ENCODE measurements around the gene ZGPAT. TPM values are rescaled to one million over a fixed set of nuclear protein-coding genes. Genes with fewer than 3 reads are reported as not detected.

ZGPAT gene
- polyA plus RNA-seq, 6 donors from 2014 or later: 25.5 to 58.2 (median 28.1) TPM

DNA sequence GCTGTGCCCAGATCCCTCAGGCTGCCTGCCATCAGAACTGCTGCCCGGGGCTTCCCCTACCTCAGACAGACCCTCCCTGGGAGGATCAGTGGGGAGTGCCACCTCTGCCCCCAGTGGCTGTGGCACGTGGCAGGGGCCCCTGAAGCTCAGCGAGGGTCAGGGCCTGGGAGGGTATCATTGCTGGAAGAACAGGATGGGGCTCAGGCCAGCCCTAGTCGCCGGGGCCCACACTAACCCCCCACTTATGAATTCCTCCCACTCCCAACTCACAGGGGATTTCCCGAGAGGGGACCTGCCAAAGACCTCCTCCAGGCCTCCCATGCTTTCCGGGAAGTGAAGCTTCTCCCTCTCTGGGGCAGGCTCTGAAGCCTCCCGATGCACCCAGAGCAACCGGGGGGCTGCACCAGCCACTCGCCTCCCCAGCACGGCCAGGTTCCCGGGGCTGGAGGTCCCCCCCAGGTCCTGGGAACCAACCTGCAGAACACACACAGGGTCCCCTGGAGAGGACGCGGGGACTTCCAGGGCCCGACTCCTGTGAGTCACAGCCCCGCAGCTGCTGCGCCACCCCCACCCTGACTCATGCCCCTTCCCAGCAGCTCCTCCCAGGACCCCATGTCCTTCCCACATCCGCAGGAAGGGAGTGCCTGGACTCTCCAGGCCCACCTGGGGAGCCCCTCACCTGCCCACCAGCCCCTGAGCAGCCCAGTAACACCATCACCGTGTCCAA, 8.9 kb upstream of the ZGPAT start:
- Mint-ChIP-seq H3K4me3 (no peak overlapping the region), H3K27me3 (no peaks in the 10 kb centered on the region), H3K9me3 (no peaks in the 10 kb centered on the region), H3K36me3 (no peaks in the 10 kb centered on the region), H3K4me1 (peaks cover 5 to 13% (median 6%) of the 10 kb centered on the region in 3 donors), H3K27ac (no peak overlapping the region)
- DNase-seq: no peak
- ATAC-seq (ENCODE audit: low read depth in 2 of 2): no peak

DNA sequence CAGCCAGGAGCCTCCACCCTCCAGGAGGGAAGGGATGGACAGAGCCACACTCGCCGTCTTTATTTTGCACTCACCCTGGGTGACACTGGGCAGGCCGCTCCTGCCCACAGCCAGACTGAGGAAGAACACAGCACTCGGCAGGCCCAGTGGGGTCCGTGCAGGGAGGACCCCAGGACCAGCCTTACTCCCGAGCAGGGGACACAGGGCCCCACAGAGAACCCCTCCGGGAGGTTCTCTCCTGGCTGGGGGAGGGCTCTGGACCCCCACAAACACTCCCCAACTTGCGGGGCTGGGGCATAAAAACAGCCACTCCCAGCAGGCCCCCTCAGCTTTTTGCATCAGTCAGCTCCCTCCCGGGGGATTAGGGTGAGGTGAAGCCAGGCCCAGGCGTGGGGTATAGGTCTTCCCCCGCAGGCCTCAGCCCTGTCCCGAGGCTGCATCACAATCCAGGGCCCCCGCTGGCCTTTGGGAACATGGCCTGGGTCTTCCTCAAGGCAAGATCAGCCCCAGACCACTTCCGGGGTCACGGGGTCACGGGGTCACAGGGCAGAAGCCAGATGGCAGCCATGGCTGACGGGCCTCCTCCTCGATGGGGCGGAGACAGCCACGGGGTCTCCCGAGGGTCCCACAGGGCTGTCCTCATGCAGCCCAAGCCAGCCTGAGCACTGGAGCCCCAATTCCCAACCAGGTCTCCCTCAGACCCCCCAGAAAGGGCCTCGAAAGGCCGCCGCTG, 8.2 kb upstream of the ZGPAT start:
- ATAC-seq (ENCODE audit: low read depth in 2 of 2) (no peak), DNase-seq (no peak)
- Mint-ChIP-seq H3K9me3 (no peaks in the 10 kb centered on the region), H3K27me3 (no peaks in the 10 kb centered on the region), H3K4me3 (no peak overlapping the region), H3K4me1 (peaks cover 5 to 13% (median 6%) of the 10 kb centered on the region in 3 donors), H3K36me3 (peaks cover 0 to under 1% of the 10 kb centered on the region in 2 donors), H3K27ac (no peak overlapping the region)

DNA sequence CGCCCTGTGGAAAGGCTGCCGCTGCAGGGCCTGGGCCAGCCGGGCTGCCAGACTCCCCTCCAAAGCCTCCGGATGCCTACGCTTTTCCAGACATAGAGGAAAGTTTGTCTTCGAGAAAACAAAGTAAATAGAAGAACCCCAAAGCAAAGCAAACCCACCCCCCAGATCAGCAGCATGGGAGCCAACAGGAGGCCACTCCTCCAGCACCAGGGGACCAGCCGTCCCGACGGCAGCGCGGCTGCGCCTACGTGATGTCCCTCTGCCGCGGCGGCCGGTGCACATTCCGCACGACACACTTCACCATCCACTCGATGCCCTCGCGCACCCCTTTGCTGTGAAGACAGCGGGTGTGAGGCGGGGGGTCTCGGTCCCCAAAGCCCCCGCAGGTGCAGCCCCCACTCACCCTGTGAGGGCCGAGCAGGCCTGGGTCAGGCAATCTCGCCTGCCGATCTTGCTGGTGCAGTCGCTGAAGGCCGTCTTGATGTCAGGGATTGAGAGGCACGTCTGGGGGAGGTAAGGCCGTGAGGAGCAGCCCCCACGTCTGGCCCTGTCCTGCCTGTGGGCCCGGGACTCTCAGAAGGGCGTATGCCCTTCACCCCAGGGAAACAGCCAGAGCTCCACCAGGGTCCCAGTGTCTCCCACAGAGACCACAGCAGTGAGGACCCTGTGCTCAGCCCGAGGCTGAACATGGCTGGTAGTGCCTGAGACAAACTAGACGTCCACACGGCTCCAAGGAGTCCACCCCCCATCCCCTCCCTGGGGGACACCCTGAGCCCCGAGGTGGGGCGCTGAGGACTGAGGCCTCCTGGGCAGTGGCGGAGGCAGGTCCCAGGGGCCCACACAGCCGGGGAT, 7.4 kb upstream of the ZGPAT start:
- DNase-seq (no peak), ATAC-seq (ENCODE audit: low read depth in 2 of 2) (no peak)
- Mint-ChIP-seq H3K27ac (no peak overlapping the region), H3K9me3 (no peaks in the 10 kb centered on the region), H3K4me1 (peaks cover 8 to 19% (median 10%) of the 10 kb centered on the region in 3 donors), H3K4me3 (no peak overlapping the region), H3K27me3 (no peaks in the 10 kb centered on the region), H3K36me3 (peaks cover 0 to 6% of the 10 kb centered on the region in 2 donors)

DNA sequence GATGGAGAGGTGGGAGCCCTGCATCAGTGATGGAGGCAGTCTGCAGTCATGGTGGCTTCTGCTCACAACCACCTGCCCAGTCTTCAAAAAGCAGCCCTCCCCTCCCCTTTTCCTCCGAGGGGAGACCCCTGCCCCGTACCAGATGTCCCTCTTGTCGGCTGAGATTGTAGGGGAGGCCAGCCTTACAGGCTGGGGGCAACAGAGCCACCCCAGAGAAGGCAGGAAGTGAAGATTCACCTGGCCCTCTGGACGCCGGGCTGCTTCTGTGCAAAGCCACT, 6.8 kb upstream of the ZGPAT start:
- ATAC-seq (ENCODE audit: low read depth in 2 of 2): no peak
- Mint-ChIP-seq H3K9me3 (no peaks in the 10 kb centered on the region), H3K4me3 (no peak overlapping the region), H3K27ac (no peak overlapping the region), H3K36me3 (peaks cover 0 to 6% of the 10 kb centered on the region in 2 donors), H3K27me3 (no peaks in the 10 kb centered on the region), H3K4me1 (peaks cover 9 to 19% (median 12%) of the 10 kb centered on the region in 3 donors)
- no peak for DNase-seq

DNA sequence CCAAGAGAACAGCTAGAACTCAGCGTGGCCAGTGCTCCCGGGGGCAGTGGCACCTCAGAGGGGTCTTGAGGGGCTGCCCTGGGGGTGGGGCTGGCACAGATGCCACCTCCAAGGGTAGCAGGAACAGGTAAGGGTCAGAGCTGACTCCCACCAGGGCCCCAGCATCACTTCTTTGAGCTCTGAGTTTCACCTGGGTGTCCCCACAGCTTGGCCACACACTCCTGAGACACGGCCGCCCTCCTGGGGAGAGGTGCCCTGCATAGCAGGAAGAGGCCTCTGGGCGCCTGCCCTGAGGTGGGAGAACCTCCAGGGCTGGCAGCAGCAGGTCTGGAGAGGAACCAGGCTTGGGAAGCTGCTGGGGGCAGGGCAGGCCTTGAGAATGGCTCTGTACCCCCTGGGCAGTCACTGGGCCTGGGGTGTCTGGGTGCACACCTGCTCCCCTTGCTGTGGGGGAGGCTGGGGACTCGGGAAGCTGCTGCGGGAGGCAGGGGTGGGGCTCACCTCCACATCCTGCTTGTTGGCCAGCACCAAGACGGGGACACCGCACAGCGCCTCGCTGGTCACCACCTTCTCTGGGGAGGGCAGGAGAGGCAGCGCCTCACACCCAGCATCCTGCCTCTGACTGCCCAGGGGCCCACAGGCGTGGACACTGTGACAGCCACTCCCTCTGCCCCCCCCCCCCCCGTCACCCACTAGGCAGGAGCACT, 6.4 kb upstream of the ZGPAT start:
- Mint-ChIP-seq H3K4me1 (peaks cover 6 to 19% (median 10%) of the 10 kb centered on the region in 3 donors), H3K9me3 (no peaks in the 10 kb centered on the region), H3K4me3 (no peak overlapping the region), H3K27ac (no peak overlapping the region), H3K27me3 (no peaks in the 10 kb centered on the region), H3K36me3 (peaks cover 0 to 6% of the 10 kb centered on the region in 2 donors)
- DNase-seq (no peak), ATAC-seq (ENCODE audit: low read depth in 2 of 2) (no peak)

DNA sequence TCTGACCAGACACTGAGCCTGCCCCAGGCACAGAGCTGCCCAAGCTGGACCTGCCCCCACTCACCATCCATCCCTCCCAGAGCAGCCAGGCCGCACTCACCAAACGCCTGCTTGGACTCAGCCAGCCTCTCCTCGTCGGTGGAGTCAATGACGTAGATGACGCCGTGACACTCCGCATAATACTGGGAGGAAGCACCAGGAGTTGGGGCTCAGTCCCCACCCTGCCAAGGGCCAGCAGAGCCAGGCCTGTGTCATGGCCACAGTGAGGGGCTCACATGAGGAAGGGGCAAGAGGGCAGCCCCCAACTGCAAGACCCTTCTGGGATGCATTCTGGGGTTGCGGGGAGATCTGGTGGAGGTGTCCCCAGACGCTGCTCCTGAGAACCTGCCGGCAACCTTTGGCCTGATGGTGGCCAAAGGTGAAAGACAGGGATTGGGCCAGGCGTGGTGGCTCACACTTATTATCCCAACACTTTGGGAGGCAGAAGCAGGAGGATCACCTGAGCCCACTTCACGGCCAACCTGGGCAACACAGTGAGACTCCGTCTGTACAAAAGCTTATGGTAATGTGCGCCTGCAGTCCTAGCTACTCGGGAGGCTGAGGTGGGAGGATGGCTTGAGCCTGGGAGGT, 5.7 kb upstream of the ZGPAT start:
- peaks cover 12 to 23% (median 16%) of the 10 kb centered on the region in 3 donors for H3K4me1 Mint-ChIP-seq
- no peak for ATAC-seq (ENCODE audit: low read depth in 2 of 2)
- peaks cover 0 to 6% of the 10 kb centered on the region in 2 donors for H3K36me3 Mint-ChIP-seq
- H3K4me3 Mint-ChIP-seq: peak overlapping the region in 1 of 8 donors; percentile 38
- no peaks in the 10 kb centered on the region for H3K9me3 Mint-ChIP-seq
- no peak for DNase-seq
- H3K27ac Mint-ChIP-seq: peak overlapping the region in 1 of 6 donors; percentile 39
- no peaks in the 10 kb centered on the region for H3K27me3 Mint-ChIP-seq

DNA sequence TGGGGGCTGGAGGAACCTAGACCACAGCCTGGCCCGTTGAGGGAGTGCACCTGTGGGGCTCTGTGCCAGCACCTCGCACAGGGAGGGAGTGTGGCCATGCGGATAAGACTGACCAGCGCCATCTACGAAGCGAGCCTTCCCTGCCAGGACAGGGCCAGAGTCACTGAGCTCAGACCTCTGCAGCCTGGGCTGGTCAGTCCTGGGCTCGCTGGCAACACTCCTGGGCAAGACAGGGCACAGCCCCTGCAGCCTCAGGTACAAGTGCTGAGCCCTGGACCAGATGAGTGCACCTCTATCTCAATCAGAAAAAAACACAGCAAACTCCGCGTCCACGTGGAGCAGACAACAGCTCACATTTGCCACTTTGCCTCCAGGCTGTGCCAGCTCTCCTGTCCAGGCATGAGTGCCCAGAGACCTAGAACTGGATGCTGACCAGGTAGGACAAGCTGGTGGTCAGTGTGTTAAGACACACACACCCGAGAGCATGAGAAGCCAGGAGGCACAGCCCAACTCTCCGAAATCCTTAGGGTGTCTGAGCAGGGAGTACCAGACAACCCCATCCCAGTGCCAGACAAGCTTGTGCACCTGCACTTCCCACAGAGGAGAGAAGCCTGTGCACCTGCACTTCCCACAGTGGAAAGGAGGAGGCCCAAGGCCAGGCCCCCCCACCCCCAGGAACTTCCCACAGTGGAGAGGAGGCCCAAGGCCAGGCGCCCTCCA, 4.9 kb upstream of the ZGPAT start:
- no peak for DNase-seq
- Mint-ChIP-seq H3K27ac (peak overlapping the region in 1 of 6 donors; percentile 39), H3K4me1 (peaks cover 12 to 22% (median 17%) of the 10 kb centered on the region in 3 donors), H3K27me3 (no peaks in the 10 kb centered on the region), H3K4me3 (peak overlapping the region in 1 of 8 donors; percentile 47), H3K36me3 (peaks cover 0 to 6% of the 10 kb centered on the region in 2 donors), H3K9me3 (no peaks in the 10 kb centered on the region)
- ATAC-seq (ENCODE audit: low read depth in 2 of 2): no peak

DNA sequence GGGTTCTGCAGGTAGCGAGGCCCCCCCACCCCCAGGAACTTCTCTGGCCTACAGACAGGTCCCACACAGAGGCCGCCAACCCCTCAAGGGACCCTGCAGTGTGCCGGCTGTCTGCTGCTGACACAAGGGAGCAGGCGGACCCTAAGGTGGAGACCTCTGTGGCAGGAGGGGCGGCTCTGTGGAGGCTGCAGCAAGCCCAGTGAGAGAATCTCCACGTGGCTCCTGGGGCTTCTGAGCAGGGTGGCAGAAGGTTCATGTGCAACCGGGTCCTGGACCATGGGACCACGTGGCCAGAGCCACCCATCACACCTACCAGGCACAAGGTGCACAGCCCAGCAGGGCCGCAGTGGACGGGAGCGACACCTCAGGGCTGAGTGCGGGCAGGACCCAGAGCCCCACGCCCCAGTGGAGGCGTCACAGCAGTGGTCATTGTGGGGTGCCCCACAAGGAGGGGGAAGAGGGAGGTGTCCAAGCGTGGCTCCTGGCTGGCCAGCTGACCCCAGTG, 4.3 kb upstream of the ZGPAT start:
- Mint-ChIP-seq H3K27ac (no peak overlapping the region), H3K4me1 (peaks cover 13 to 24% (median 18%) of the 10 kb centered on the region in 3 donors), H3K36me3 (peaks cover 0 to 6% of the 10 kb centered on the region in 2 donors), H3K27me3 (no peaks in the 10 kb centered on the region), H3K4me3 (peak overlapping the region in 1 of 8 donors; percentile 69), H3K9me3 (no peaks in the 10 kb centered on the region)
- no peak for DNase-seq
- no peak for ATAC-seq (ENCODE audit: low read depth in 2 of 2)

DNA sequence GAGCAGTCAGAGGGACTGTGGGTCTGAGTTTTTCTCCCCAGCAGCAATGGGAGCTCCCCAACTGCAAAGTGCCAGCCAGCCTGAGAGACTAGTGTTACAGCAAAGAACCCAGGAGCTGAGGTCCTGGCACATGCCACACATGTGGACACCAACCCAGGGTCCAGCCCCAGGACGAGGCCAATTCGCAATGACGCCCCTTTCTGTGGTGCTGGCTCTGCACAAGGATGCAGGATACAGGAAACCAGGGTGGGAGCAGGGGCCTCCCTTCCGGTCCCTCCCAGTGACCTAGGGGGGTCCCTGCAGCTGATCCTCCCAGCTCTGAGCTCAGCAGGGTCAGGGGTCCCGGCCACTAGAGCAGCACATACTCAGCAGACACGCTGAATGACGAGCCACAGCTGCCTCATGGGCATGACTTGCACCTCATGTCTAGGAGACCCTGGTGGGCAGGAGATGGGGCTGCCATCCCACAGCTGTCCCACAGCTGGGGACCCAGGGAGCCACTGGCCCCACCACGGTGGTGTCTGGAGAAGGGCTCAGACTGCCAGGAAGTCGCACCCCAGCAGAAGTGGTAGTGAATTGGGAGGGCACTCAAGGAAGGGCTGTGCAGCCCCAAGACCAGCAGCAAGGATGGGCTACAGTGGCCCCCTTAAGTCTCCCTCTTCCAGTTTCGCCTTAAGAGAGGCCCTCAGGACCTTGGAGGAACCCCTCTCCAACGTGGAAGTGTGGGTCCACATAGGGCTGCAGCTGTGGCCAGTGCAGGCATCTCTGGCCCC, 3.7 kb upstream of the ZGPAT start:
- Mint-ChIP-seq H3K4me3 (peak overlapping the region in 2 of 8 donors; percentile 63 to 69), H3K27ac (peak overlapping the region in 1 of 6 donors; percentile 15), H3K36me3 (peaks cover 0 to 6% of the 10 kb centered on the region in 2 donors), H3K9me3 (no peaks in the 10 kb centered on the region), H3K27me3 (no peaks in the 10 kb centered on the region), H3K4me1 (peaks cover 18 to 30% (median 24%) of the 10 kb centered on the region in 3 donors)
- ATAC-seq (ENCODE audit: low read depth in 2 of 2): no peak
- no peak for DNase-seq

DNA sequence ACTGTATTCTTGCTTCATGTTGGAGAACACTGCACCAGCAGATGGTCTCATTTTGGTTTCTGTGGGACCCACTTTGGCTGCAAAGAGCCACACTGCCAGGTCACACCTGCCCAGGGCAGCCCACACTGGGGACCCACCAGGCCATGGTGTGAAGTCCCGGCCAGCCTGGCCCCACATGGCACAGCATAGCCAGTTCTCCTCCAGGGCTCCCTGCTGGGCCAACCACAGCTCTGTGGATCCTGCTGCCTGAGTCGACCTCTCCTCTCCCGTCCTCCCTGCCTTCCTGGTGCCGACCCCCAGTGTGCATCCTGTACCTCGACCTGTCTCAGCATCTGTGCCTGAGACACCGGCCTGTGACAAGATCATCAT, 3.1 kb upstream of the ZGPAT start:
- Mint-ChIP-seq H3K4me3 (peak overlapping the region in 2 of 8 donors; percentile 63 to 77), H3K27ac (peak overlapping the region in 2 of 6 donors; percentile 12 to 48), H3K9me3 (no peaks in the 10 kb centered on the region), H3K36me3 (peaks cover 0 to 6% of the 10 kb centered on the region in 2 donors), H3K27me3 (no peaks in the 10 kb centered on the region), H3K4me1 (peaks cover 18 to 33% (median 29%) of the 10 kb centered on the region in 3 donors)
- no peak for ATAC-seq (ENCODE audit: low read depth in 2 of 2)
- DNase-seq: no peak

DNA sequence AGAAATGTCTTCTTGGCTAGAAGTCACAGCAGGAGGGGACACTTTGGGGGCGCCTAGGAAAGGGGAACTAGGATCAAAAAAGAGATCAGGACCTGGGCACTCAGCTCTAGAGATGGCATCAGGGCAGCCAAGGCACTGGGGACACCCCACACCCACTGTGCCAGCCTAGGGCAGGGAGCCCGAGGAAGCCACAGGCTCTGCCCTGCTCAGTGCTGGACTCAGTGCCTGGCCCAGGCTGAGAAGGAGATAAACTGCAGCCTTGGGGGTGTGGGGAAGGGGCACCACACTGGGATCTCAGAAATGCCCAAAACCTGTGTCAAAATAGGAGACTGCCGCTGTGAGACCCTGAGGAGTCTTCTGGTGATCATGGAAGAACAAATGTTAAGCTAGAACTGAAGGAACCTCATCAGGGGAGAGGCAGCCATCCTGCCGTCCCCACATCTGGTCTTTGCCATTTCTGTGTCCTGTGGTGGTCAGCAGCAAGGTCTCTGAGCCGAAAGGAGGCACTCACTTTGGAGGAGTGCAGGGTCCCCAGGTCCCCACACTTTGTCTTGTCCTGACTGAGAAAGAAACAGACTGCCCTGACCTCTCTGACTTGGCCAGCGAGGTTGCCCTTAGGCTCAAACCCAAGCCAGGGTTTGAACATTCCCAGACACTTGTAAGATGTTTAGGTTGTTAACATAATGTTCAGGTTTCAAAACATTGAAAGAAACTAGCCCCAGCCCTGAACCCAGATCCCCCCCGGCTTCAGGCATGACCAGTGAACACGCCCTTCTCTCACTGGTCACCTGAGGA, 2.4 kb upstream of the ZGPAT start:
- H3K27ac Mint-ChIP-seq: peak overlapping the region in 4 of 6 donors; percentile 48 to 84 (median 64)
- H3K36me3 Mint-ChIP-seq: peaks cover 0 to 6% of the 10 kb centered on the region in 2 donors
- ATAC-seq (ENCODE audit: low read depth in 2 of 2): no peak
- H3K27me3 Mint-ChIP-seq: no peaks in the 10 kb centered on the region
- peak overlapping the region in 7 of 8 donors; percentile 40 to 88 (median 77) for H3K4me3 Mint-ChIP-seq
- no peaks in the 10 kb centered on the region for H3K9me3 Mint-ChIP-seq
- H3K4me1 Mint-ChIP-seq: peaks cover 18 to 37% (median 35%) of the 10 kb centered on the region in 3 donors
- no peak for DNase-seq
